Thyroid gland (tissue), 4 donors: ENCODE results near the gene KREMEN1.

Experiments
- POLR2A ChIP-seq, 2 donors: fragments of 450-650 bp; IDR thresholded peaks; one replicate each; pipeline ENCODE4 v1.6.1; 2017; ENCODE audit warnings: antibody characterized with exemption in 2 of 2, mild to moderate bottlenecking in 2 of 2, moderate library complexity in 1 of 2
- TF ChIP-seq, protein P1 (sequence below), 6 experiments: fragments of 200-600 bp in 3 of 6; fragments of 450-650 bp in 3 of 6; sonication (generic) in 3 of 6; IDR thresholded peaks; one replicate each; pipeline ENCODE4 v1.5.1; 2016 to 2019; ENCODE audit warnings: antibody characterized with exemption in 6 of 6, mild to moderate bottlenecking in 2 of 6, inconsistent platforms in 1 of 6, moderate library complexity in 1 of 6

DNA sequence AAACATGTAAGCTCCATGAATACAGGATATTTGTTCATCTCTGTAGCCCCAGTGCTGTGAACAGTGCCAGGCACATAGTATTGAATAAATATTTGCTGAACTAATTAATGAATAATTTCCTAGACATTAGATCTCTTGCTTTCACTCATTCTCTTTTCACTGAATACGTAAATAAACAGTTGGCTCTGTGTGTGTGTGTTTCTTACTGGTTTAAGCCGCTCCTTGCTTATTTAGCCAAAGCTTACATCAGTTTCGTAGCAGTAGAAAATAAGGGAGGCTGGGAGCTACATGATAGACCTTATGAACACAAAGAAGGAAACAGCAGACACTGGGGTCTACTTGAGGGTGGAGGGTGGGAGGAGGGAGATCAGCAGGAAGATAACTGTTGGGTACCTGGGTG is 17.2 kb downstream of the KREMEN1 start:
- TF ChIP-seq, protein P1, sequence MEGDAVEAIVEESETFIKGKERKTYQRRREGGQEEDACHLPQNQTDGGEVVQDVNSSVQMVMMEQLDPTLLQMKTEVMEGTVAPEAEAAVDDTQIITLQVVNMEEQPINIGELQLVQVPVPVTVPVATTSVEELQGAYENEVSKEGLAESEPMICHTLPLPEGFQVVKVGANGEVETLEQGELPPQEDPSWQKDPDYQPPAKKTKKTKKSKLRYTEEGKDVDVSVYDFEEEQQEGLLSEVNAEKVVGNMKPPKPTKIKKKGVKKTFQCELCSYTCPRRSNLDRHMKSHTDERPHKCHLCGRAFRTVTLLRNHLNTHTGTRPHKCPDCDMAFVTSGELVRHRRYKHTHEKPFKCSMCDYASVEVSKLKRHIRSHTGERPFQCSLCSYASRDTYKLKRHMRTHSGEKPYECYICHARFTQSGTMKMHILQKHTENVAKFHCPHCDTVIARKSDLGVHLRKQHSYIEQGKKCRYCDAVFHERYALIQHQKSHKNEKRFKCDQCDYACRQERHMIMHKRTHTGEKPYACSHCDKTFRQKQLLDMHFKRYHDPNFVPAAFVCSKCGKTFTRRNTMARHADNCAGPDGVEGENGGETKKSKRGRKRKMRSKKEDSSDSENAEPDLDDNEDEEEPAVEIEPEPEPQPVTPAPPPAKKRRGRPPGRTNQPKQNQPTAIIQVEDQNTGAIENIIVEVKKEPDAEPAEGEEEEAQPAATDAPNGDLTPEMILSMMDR (IDR thresholded peaks at IDR 0.05): no peak
- TF ChIP-seq POLR2A (IDR thresholded peaks at IDR 0.05): no peak
